Measurements from ENCODE around the gene NCAM2. TPM values are rescaled to one million over a fixed set of nuclear protein-coding genes. Genes with fewer than 3 reads are reported as not detected.

Gene NCAM2
- total RNA-seq, 1 donor from 2014 or later, result 4.3 TPM

DNA sequence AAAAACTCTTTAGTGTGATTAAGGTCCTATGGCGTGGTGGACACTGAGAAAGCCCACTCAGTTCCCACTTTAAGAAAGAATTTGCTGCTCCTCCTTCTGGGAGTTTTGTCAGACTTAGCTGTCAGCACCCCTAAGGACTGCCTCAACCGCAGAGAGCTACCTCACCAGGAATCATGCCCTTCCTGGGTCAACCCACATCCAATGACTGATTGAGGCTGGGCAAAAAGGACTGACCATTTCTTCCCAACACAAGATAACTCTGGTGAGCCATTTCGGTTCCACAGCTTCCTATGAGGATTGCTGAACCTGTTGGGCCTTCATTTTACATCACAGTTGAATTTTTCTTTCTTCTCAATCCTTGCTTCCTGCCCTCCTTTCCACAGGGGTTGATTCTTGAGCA lies 197.9 kb downstream of the NCAM2 start:
- no peak for ATAC-seq (ENCODE audit: poor library complexity)
- DNase-seq, result no peak
- intact Hi-C loops (cut with DNase I), result no loop called here

GRCh38 chr21:21196848-21197247 lies 198.6 kb downstream of the NCAM2 start:
- no peak for ATAC-seq (ENCODE audit: poor library complexity)
- intact Hi-C loops (cut with DNase I), result no loop called here
- no peak for DNase-seq

DNA sequence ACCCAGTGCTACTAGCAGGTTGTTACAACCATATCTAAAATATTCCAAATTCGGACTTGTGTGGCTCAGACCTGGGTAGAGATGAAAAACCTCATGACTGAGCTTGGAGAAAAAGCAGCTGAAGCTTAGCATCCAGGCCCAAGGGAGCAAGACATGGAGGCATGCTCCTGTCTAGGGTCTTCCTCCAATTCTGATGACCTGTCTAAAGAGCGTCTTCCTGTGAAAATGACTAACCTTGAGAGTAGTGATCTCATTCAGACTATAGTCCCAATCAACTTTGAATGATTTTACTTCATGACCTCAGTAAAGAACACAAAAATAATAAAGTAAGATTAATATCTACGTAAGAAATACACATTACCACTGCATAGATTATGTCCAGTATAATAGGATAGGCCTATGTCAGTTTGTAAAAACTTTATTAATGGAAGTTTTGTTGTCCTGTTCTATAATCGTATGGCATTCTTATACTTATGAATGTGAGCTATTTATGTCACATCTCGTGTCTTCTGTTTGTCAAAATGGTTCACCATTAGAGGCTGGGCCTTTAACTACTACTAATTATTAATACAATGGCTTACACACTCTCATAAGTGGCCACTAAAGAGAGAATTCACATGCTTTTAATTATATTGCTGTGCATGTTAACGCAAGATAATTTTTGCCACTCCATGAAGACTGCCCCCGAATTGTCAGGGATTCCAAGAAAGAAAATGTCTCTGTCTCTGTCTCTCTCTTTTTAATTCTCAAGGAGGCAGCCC lies 201.3 kb downstream of the NCAM2 start:
- intact Hi-C loops (cut with DNase I), result no loop called here
- DNase-seq (no peak), ATAC-seq (ENCODE audit: poor library complexity) (no peak)

GRCh38 chr21:21200103-21200938 lies 202.1 kb downstream of the NCAM2 start:
- ATAC-seq (ENCODE audit: poor library complexity) (peak; percentile 95), DNase-seq (peak; percentile 48)
- intact Hi-C loops (cut with DNase I), result no loop called here

DNA sequence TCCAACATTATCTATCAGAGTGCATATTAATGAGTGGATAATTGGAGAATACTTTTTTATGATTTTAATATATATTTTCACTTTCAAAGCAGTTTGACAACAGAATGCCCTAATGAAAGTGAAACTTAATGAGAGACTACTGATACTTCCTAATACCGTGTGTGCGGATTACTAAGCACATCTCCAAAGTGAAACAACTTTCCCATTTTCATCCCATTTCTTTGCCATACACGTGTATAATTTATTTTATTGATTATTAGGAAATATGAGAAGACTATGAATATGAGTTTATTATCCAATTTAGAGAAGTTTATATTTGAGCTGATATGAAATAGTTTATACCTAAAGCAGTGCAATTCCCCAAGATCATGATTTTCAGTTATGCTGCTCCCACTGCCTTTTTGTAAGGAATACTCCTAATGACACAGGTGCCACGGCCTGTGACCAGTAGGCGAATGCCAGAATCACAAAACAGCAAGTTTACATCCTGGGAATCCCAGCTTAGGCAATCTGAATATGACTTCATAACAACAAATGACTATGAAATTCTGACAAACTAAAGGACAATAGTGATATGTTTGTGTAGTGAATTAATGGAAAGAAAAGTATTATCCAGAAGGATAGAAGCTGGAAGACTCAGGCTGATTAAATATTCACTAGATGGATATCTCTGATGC lies 202.9 kb downstream of the NCAM2 start:
- peak; percentile 79 for ATAC-seq (ENCODE audit: poor library complexity)
- intact Hi-C loops (cut with DNase I), result no loop called here

DNA sequence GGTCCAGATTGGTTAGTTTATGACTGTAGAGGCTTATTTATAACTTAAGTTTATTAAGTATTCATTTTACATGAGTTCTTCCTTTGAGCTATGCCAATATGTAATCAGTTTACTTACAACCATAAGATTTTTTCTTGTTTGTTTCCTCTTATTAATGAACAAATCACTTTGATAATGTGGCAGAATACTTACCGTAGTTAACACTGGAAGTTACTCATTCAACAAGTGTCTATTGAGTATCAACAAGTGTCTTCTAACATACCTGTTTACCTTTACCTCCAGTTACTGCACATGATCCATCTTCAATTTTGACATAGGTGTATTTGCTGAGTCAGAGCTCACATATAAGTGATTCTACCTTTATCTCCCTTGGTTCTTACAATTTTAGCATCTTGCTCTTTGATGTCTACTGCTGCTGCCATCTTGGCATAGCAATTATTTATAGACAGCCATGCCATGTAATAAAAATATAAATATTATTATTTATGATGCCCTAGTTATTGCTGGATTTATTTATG lies 205.7 kb downstream of the NCAM2 start:
- intact Hi-C loops (cut with DNase I), result no loop called here
- ATAC-seq (ENCODE audit: poor library complexity), result no peak
- no peak for DNase-seq

More for the DNA sequence above, 202.9 kb downstream of the NCAM2 start:
- no peak for DNase-seq

GRCh38 chr21:21204366-21204996 lies 206.3 kb downstream of the NCAM2 start:
- DNase-seq (no peak), ATAC-seq (ENCODE audit: poor library complexity) (no peak)
- intact Hi-C loops (cut with DNase I), result no loop called here

- DNase-seq (no peak), ATAC-seq (ENCODE audit: poor library complexity) (no peak)
Observed at GRCh38 chr21:21205604-21206003, 207.4 kb downstream of the NCAM2 start.

DNA sequence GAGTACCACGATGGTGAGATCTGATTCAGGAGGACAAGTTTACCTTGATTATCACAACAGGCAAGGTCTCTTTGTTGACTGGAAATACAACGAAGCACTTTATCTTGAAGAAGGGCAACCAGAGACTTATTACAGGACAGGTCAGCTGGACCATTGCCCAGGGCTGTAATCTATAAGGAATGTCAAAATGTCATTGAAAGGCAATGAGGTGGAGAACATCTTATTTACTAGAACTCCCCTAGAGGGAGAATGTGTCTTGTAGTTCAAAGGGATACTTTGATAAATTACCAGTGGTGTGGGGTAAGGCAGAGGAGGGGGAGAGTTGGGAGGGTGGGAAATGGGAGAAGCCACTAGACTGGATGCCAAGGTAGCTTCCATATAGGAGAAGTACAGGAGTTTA lies 212.3 kb downstream of the NCAM2 start:
- no peak for ATAC-seq (ENCODE audit: poor library complexity)
- no peak for DNase-seq
- intact Hi-C loops (cut with DNase I), result no loop called here

More at GRCh38 chr21:21205604-21206003, 207.4 kb downstream of the NCAM2 start:
- intact Hi-C loops (cut with DNase I), result no loop called here

- ATAC-seq (ENCODE audit: poor library complexity) (no peak), DNase-seq (no peak)
- intact Hi-C loops (cut with DNase I), result no loop called here
Observed at GRCh38 chr21:21213297-21213696, 215.1 kb downstream of the NCAM2 start.

DNA sequence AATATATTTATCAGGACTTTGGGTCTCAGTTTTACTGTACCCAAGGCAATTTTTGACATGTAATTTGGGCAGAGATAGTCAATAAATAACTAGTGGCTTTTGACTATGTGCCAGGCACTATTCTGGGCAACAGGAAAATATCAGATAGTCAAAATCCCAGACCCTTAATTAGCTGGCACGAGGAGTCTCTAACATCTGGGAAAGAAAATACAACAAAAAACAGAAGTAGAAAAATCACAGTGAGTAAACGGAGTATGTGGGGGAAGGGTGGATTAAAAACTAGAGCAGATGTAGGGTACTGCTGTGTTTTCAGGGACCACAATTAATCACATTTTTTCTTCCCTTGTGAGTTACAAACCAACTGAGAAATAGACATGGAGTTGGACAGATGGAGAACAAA lies 217.8 kb downstream of the NCAM2 start:
- ATAC-seq (ENCODE audit: poor library complexity) (no peak), DNase-seq (no peak)
- intact Hi-C loops (cut with DNase I), result no loop called here

DNA sequence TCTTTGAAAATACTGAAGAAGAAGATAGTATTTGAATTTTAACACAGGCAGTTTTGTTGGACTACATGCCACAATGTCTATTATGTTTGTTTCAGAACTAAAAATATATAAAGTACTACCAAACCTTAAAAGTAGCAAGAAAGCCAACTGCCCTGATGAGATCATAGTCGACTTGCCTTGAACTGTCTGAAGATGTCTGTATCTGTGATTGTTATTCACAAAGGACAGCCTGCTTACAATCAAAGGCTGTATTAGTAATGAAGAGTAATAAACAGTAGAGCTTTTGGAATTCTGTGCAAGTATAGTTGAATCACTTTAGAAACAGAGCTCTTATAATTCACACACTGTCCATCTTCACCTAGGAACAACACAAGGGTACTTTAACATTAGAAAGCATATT lies 228.3 kb downstream of the NCAM2 start:
- no peak for DNase-seq
- ATAC-seq (ENCODE audit: poor library complexity), result no peak
- intact Hi-C loops (cut with DNase I), result no loop called here

DNA sequence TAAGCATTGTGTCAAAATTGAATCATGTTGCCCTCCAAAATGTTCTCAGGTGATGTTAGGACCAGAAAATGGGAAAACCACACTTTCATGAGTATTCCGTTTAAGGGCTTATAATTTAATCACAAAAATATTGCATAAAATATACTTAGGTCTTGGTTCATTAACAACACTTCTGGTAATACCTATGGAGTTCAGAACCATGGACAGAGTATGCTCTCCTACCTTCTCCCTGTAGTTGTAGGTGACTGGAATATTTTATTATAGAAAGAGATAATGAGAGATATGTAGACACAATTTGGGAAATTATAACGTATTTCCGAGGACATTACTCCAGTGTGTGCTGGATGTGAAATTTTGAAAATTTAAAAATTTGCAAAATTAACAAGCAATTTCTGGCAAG lies 232.5 kb downstream of the NCAM2 start:
- DNase-seq, result no peak
- intact Hi-C loops (cut with DNase I), result no loop called here
- no peak for ATAC-seq (ENCODE audit: poor library complexity)

- DNase-seq, result no peak
- intact Hi-C loops (cut with DNase I), result no loop called here
- ATAC-seq (ENCODE audit: poor library complexity), result no peak
Observed at GRCh38 chr21:21231913-21232312, 233.7 kb downstream of the NCAM2 start.

DNA sequence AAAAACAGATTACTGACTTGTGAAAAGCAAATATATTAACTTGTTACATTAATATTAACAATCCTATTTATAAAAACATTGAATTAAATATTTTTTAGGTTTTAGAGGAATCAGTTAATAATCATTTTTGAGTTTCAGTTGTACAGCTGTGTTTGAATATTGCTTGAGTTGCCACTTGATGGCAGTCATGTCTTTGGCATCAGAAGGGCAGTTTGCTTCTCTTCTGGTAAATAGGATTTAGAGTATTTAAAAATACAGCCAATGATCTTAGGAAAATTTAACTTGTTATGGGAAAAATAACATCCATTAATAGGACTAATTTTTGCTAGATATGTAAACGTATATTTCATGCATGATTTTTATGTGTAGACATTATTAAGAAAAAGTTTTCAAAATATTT lies 234.1 kb downstream of the NCAM2 start:
- DNase-seq, result no peak
- intact Hi-C loops (cut with DNase I), result no loop called here
- peak; percentile 46 for ATAC-seq (ENCODE audit: poor library complexity)

DNA sequence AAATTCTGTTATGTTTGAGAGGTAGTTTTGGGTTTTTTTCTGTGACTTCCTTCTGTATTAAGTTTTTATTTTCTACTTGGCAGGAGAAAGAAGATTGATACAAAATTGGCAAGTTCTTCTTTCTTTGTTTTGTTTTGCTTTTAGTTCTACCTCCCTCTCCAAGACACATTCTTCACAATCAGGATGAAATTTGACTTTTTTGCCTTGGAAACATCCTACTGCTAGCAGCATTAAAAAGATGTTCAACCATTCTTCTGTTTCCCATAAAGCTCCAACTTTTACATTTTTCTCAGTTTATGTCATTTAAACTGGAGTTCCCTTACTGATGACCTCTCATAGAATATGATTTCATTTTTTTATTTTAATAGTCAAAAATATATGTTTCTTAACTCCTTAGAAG lies 234.8 kb downstream of the NCAM2 start:
- DNase-seq, result no peak
- no peak for ATAC-seq (ENCODE audit: poor library complexity)
- intact Hi-C loops (cut with DNase I), result no loop called here

DNA sequence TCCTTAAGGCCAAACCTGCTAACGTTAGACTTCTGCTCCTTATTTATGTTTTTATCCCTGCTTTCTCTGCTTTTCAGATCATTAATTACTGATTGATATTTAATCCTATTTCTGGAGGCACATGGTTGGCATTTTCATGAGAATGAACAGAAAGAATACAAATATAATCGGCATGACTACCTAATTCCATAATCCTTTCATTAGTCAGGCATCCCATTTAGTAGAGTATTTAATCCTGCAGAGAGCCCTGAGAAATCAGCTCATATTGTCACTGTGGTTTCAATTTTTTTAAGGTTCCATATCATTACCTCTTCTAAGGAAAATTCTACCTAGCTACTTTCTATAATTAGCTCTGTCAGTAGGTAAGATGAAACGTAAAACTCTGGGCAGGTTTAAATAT lies 238.8 kb downstream of the NCAM2 start:
- no peak for DNase-seq
- intact Hi-C loops (cut with DNase I), result no loop called here
- no peak for ATAC-seq (ENCODE audit: poor library complexity)

DNA sequence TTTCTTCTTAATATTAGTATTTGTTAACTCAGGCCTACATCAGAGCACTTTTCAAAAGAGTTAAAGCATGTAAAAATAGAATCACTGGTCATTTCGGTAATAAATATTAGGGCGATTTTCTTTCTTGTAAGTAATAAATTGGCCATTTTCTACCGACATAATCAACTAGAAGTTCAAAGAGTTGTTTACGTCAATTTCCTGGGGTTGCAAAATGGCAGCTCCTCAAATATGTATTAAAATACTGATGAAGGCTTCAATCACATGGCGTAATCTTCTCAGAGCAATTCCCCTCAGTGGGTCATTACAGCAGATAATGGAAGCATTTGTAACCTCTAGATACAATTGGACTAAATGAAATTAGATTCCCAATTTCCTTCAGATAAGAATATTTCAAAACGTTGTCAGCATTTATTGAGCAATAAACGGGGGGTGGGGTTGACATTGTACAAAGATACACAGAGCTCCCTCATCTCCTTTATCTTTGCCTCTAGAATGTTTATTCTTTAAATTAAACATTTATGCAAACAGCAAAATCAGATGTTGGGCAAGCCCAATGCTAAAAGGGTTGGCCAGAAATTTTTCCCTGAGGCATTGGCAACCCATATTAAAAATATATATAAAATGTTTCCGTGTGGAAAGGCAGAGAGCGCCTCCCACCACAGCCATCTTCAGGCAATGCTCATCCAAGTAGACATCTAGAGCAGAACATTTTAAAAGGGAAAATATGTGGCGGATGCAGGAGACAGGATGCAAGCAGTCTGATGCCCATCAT lies 240.6 kb downstream of the NCAM2 start:
- intact Hi-C loops (cut with DNase I), result no loop called here
- ATAC-seq (ENCODE audit: poor library complexity), result no peak
- DNase-seq, result no peak
